Measurements from ENCODE around the gene S100A14. TPM values are rescaled to one million over a fixed set of nuclear protein-coding genes. Genes with fewer than 3 reads are reported as not detected.
A peak's percentile ranks its signal among the peaks of the same experiment; 100 is the strongest.
"Not testable (repeated sequence)": the region's sequence is repeated elsewhere in the genome, so short reads cannot be mapped to it uniquely, and the experiment has no call there.

Gene S100A14
- total RNA-seq, 1 experiment from 2014 or later, result not detected

GRCh38 chr1:153597206-153597605 is 18.9 kb downstream of the S100A14 start:
- DNase-seq (ENCODE audit: extremely low read depth, low read depth), result peak; percentile 47

GRCh38 chr1:153592748-153593147 is 23.4 kb downstream of the S100A14 start:
- DNase-seq (ENCODE audit: extremely low read depth, low read depth), result no peak

GRCh38 chr1:153588482-153588881 is 27.6 kb downstream of the S100A14 start:
- DNase-seq (ENCODE audit: extremely low read depth, low read depth), result no peak

GRCh38 chr1:153588033-153588432 is 28.1 kb downstream of the S100A14 start:
- not testable (repeated sequence) for DNase-seq (ENCODE audit: extremely low read depth, low read depth)

- no peak for DNase-seq (ENCODE audit: extremely low read depth, low read depth)
Measured at GRCh38 chr1:153587314-153587713, 28.8 kb downstream of the S100A14 start.

GRCh38 chr1:153586347-153586746 is 29.8 kb downstream of the S100A14 start:
- DNase-seq (ENCODE audit: extremely low read depth, low read depth), result no peak

GRCh38 chr1:153585006-153585405 is 31.1 kb downstream of the S100A14 start:
- DNase-seq (ENCODE audit: extremely low read depth, low read depth), result no peak

GRCh38 chr1:153583976-153584375 is 32.1 kb downstream of the S100A14 start:
- no peak for DNase-seq (ENCODE audit: extremely low read depth, low read depth)

- DNase-seq (ENCODE audit: extremely low read depth, low read depth), result not testable (repeated sequence)
Measured at GRCh38 chr1:153583514-153583913, 32.6 kb downstream of the S100A14 start.

GRCh38 chr1:153582836-153583235 is 33.3 kb downstream of the S100A14 start:
- not testable (repeated sequence) for DNase-seq (ENCODE audit: extremely low read depth, low read depth)

GRCh38 chr1:153578936-153579335 is 37.2 kb downstream of the S100A14 start:
- no peak for DNase-seq (ENCODE audit: extremely low read depth, low read depth)

- no peak for DNase-seq (ENCODE audit: extremely low read depth, low read depth)
Measured at GRCh38 chr1:153578490-153578889, 37.6 kb downstream of the S100A14 start.

GRCh38 chr1:153577624-153578051 is 38.5 kb downstream of the S100A14 start:
- no peak for DNase-seq (ENCODE audit: extremely low read depth, low read depth)

- no peak for DNase-seq (ENCODE audit: extremely low read depth, low read depth)
Measured at GRCh38 chr1:153577138-153577537, 39.0 kb downstream of the S100A14 start.

- not testable (repeated sequence) for DNase-seq (ENCODE audit: extremely low read depth, low read depth)
Measured at GRCh38 chr1:153575497-153575896, 40.6 kb downstream of the S100A14 start.

- not testable (repeated sequence) for DNase-seq (ENCODE audit: extremely low read depth, low read depth)
Measured at GRCh38 chr1:153575081-153575491, 41.0 kb downstream of the S100A14 start.

- no peak for DNase-seq (ENCODE audit: extremely low read depth, low read depth)
Measured at GRCh38 chr1:153573351-153573750, 42.8 kb downstream of the S100A14 start.

GRCh38 chr1:153572569-153573015 is 43.5 kb downstream of the S100A14 start:
- peak; percentile 88 for DNase-seq (ENCODE audit: extremely low read depth, low read depth)

- DNase-seq (ENCODE audit: extremely low read depth, low read depth), result no peak
Measured at GRCh38 chr1:153571706-153572105, 44.4 kb downstream of the S100A14 start.

- DNase-seq (ENCODE audit: extremely low read depth, low read depth), result no peak
Measured at GRCh38 chr1:153570874-153571273, 45.3 kb downstream of the S100A14 start.

GRCh38 chr1:153569465-153569864 is 46.7 kb downstream of the S100A14 start:
- DNase-seq (ENCODE audit: extremely low read depth, low read depth), result no peak

GRCh38 chr1:153568367-153569099 is 47.6 kb downstream of the S100A14 start:
- DNase-seq (ENCODE audit: extremely low read depth, low read depth), result peak; percentile 93
